Measurements from ENCODE around the gene NIPAL4. TPM values are rescaled to one million over a fixed set of nuclear protein-coding genes. Genes with fewer than 3 reads are reported as not detected.
"Not testable (repeated sequence)": the region's sequence is repeated elsewhere in the genome, so short reads cannot be mapped to it uniquely, and the experiment has no call there.

The NIPAL4 gene
- total RNA-seq, 2 experiments from 2014 or later, result 1.3 to 1.5 TPM

GRCh38 chr5:157479612-157480510, 19.8 kb downstream of the NIPAL4 start:
- ChIA-PET CTCF (no interaction called here), POLR2A (no interaction called here)

GRCh38 chr5:157481265-157481664, 21.3 kb downstream of the NIPAL4 start:
- POLR2A ChIA-PET, result no interaction called here
- CTCF ChIA-PET, result no interaction called here

- ChIA-PET CTCF (no interaction called here), POLR2A (no interaction called here)
These were observed 21.7 kb downstream of the NIPAL4 start for GRCh38 chr5:157481666-157482065.

- CTCF ChIA-PET, POLR2A ChIA-PET: not testable (repeated sequence)
These were observed 22.7 kb downstream of the NIPAL4 start for GRCh38 chr5:157482702-157483101.

- POLR2A ChIA-PET, result no interaction called here
- CTCF ChIA-PET, result interaction anchor here (0.9 kb wide), 1 partner anchor 141 kb away, joined by 3 read pairs; no protein-coding TSS in a partner anchor
These were observed 24.8 kb downstream of the NIPAL4 start for GRCh38 chr5:157484768-157485167.

GRCh38 chr5:157485340-157485739, 25.3 kb downstream of the NIPAL4 start:
- ChIA-PET POLR2A (no interaction called here), CTCF (interaction anchor here (0.7 to 0.9 kb wide), 2 partner anchors 53 to 142 kb away, joined by 3 read pairs; no protein-coding TSS in a partner anchor)

- ChIA-PET POLR2A (no interaction called here), CTCF (interaction anchor here (0.7 to 0.9 kb wide), 2 partner anchors 54 to 143 kb away, joined by 3 read pairs; no protein-coding TSS in a partner anchor)
These were observed 25.8 kb downstream of the NIPAL4 start for GRCh38 chr5:157485811-157486210.

GRCh38 chr5:157486221-157486681, 26.2 kb downstream of the NIPAL4 start:
- ChIA-PET POLR2A (no interaction called here), CTCF (no interaction called here)

GRCh38 chr5:157486861-157487260, 26.8 kb downstream of the NIPAL4 start:
- ChIA-PET CTCF (interaction anchor here (0.5 kb wide), 1 partner anchor 29 kb away, joined by 3 read pairs; no protein-coding TSS in a partner anchor), POLR2A (no interaction called here)

- CTCF ChIA-PET, result interaction anchor here (0.5 kb wide), 1 partner anchor 30 kb away, joined by 3 read pairs; no protein-coding TSS in a partner anchor
- POLR2A ChIA-PET, result no interaction called here
These were observed 27.3 kb downstream of the NIPAL4 start for GRCh38 chr5:157487358-157487757.

GRCh38 chr5:157491471-157491995, 31.5 kb downstream of the NIPAL4 start:
- CTCF ChIA-PET, result no interaction called here
- POLR2A ChIA-PET, result interaction anchor here (0.7 kb wide), 1 partner anchor 69 kb away, joined by 6 read pairs; no protein-coding TSS in a partner anchor

- ChIA-PET POLR2A (no interaction called here), CTCF (interaction anchor here (1.3 kb wide), 1 partner anchor 21 kb away, joined by 4 read pairs; no protein-coding TSS in a partner anchor)
These were observed 32.9 kb downstream of the NIPAL4 start for GRCh38 chr5:157492886-157493285.

GRCh38 chr5:157494178-157494832, 34.3 kb downstream of the NIPAL4 start:
- CTCF ChIA-PET, result no interaction called here
- POLR2A ChIA-PET, result no interaction called here

- CTCF ChIA-PET, result interaction anchor here (0.5 to 0.8 kb wide), 2 partner anchors 45 to 222 kb away, joined by 3 read pairs; no protein-coding TSS in a partner anchor
These were observed 36.9 kb downstream of the NIPAL4 start for GRCh38 chr5:157496864-157497263.

GRCh38 chr5:157497875-157498611, 38.0 kb downstream of the NIPAL4 start:
- ChIA-PET CTCF (no interaction called here), POLR2A (no interaction called here)

More at GRCh38 chr5:157496864-157497263, 36.9 kb downstream of the NIPAL4 start:
- POLR2A ChIA-PET, result no interaction called here

- ChIA-PET CTCF (no interaction called here), POLR2A (no interaction called here)
These were observed 42.2 kb downstream of the NIPAL4 start for GRCh38 chr5:157502143-157502647.

- POLR2A ChIA-PET, result no interaction called here
- CTCF ChIA-PET, result no interaction called here
These were observed 44.0 kb downstream of the NIPAL4 start for GRCh38 chr5:157504053-157504452.

- ChIA-PET POLR2A (no interaction called here), CTCF (no interaction called here)
These were observed 45.5 kb downstream of the NIPAL4 start for GRCh38 chr5:157505496-157505895.

GRCh38 chr5:157506066-157506590, 46.1 kb downstream of the NIPAL4 start:
- ChIA-PET CTCF (no interaction called here), POLR2A (no interaction called here)

Measured in activated CD8-positive, alpha-beta memory T cell treated with anti-CD3 and anti-CD28 coated beads for 36 hours (primary cell).